ENCODE data around the gene RHBG.

- TF ChIP-seq POLR2A (IDR thresholded peaks at IDR 0.05; ENCODE audit: low read length) (no peak), GATA1 (IDR thresholded peaks at IDR 0.05; ENCODE audit: low read depth, low read length) (no peak)
Observed at GRCh38 chr1:156346636-156347035, 22.4 kb upstream of the RHBG start.

Data from erythroblast (primary cell).